RPMI8226 (cell line): ENCODE data around the gene RPRD1A.
"Not testable (repeated sequence)": the region's sequence is repeated elsewhere in the genome, so short reads cannot be mapped to it uniquely, and the experiment has no call there.

Experiments
- DNase-seq: peaks from one replicate; pipeline ENCODE4 v3.0.0-alpha.2; 2015

The RPRD1A gene

GRCh38 chr18:35967866-35968265 lies 99.5 kb downstream of the RPRD1A start:
- not testable (repeated sequence) for DNase-seq

- no peak for DNase-seq
Measured at GRCh38 chr18:35964319-35964718, 103.0 kb downstream of the RPRD1A start.

DNA sequence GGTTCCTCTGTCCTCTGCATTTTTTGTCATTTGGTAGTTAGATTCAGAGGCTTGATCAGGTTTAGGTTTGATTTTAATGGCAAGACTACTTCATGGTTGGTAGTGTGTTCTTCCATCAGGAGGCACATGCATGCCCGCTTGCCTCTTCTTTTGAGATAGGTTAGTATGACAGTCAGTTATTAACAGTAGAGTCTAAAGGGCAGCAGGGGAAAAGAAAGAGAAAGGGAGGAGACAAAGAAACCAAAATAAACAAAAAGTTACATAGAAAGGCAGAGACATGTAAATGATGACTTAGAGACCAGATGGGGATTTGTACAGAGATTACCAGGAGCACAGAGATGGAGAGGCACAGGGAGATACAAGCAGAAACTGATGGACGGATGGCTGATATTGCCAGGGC lies 105.0 kb downstream of the RPRD1A start:
- DNase-seq = no peak

DNA sequence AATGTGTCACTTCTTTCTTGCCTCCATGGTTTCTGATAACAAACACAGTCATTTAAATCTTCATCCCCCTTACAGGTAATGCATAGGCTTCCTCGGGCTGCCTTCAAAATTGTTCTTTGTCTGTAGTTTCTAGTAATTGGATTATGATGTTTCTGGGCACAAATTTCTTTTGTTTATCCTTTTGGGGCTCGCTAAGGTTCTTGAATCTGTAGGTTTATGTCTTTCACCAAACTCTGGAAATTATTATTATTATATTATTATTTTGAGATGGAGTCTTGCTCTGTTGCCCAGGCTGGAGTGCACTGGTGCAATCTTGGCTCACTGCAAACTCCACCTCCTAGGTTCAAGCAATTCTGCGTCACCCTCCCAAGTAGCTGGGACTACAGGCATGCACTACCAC lies 111.1 kb downstream of the RPRD1A start:
- no peak for DNase-seq

DNA sequence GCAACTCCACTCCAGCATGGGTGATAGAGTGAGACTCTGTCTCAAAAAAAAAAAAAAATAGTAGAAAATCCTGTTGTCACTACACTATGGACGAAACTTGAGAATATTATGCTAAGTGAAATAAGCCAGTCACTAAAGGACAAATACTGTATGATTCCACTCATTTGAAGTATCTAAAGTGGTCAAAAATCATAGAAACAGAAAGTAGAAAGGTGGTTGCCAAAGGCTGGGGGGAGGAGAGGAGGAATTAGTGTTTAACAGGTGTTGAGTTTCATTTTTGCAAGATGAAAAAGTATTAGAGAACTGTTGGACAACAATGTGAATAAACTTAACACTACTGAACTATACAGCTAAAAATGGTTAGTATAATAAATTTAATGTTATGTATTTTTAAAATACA lies 113.7 kb downstream of the RPRD1A start:
- no peak for DNase-seq

- no peak for DNase-seq
Measured at GRCh38 chr18:35950628-35950982, 116.8 kb downstream of the RPRD1A start.

GRCh38 chr18:35949903-35950627 lies 117.3 kb downstream of the RPRD1A start:
- peak; percentile 57 for DNase-seq

DNA sequence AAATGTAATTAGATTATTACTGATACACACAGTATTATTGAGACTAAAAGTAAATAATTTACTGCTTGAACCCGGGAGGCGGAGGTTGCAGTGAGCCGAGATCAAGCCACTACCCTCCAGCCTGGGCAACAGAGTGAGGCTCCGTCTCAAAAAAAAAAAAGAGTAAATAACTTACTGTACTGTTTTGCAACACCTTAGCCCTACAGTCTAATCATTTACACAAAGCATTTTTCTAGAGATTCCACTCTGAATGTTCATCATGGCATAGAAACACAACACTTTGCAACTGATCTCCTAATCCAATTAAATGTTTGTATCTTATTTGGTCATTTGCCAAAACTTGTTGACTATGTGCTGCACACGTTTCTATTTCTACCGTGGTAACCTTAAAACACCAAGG lies 118.3 kb downstream of the RPRD1A start:
- no peak for DNase-seq

GRCh38 chr18:35948080-35948479 lies 119.3 kb downstream of the RPRD1A start:
- no peak for DNase-seq

- no peak for DNase-seq
Measured at GRCh38 chr18:35942661-35943060, 124.7 kb downstream of the RPRD1A start.

DNA sequence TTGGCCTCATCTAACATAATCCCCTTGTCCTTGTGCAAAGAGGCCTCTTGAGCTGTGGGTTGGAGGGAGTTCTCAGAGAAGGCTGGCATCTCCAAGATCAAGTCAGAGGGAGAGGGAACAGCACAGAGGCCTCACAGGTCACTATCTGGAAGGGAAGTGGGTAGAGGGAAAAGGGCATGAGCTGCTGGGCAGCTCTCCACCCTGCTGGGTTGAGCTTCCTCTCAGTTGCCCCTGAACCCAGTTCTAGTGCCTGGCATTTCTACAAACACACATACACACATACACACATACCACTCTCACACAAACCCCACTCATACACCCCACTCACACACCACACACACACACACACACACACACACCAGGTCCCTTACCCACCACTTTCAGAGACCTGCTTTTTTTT lies 125.2 kb downstream of the RPRD1A start:
- DNase-seq = no peak

GRCh38 chr18:35941299-35941698 lies 126.1 kb downstream of the RPRD1A start:
- no peak for DNase-seq
